GM12891 (cell line): ENCODE results near the gene HMCN1.

Experiments
- PAX5 ChIP-seq: IDR thresholded peaks from 2 replicates; pipeline ENCODE4 v1.6.1; 2011; ENCODE audit warnings: low read length, moderate library complexity, mild to moderate bottlenecking; ENCODE audit not compliant: insufficient read depth, severe bottlenecking
- POLR2A ChIP-seq: IDR thresholded peaks from 2 replicates; pipeline ENCODE4 v1.6.1; 2011; ENCODE audit warnings: low read depth, low read length, control low read depth

- no peak for TF ChIP-seq PAX5
- no peak for TF ChIP-seq POLR2A
Observed at GRCh38 chr1:186143481-186143880, 409.3 kb downstream of the HMCN1 start.
